Neural cell (in vitro differentiated cells): ENCODE data around the gene SUPT3H.

Source experiments
- POLR2AphosphoS5 ChIP-seq: IDR thresholded peaks from 2 replicates; pipeline ENCODE4 v1.6.1; 2012
- TF ChIP-seq, protein P1 (sequence below): fragments of 450-650 bp; IDR thresholded peaks from 2 replicates; pipeline ENCODE4 v1.5.1; 2014; ENCODE audit warnings: antibody characterized with exemption, mild to moderate bottlenecking, moderate library complexity; ENCODE audit not compliant: poor library complexity, severe bottlenecking

- TF ChIP-seq POLR2AphosphoS5: peak; percentile 55
- TF ChIP-seq, protein P1, sequence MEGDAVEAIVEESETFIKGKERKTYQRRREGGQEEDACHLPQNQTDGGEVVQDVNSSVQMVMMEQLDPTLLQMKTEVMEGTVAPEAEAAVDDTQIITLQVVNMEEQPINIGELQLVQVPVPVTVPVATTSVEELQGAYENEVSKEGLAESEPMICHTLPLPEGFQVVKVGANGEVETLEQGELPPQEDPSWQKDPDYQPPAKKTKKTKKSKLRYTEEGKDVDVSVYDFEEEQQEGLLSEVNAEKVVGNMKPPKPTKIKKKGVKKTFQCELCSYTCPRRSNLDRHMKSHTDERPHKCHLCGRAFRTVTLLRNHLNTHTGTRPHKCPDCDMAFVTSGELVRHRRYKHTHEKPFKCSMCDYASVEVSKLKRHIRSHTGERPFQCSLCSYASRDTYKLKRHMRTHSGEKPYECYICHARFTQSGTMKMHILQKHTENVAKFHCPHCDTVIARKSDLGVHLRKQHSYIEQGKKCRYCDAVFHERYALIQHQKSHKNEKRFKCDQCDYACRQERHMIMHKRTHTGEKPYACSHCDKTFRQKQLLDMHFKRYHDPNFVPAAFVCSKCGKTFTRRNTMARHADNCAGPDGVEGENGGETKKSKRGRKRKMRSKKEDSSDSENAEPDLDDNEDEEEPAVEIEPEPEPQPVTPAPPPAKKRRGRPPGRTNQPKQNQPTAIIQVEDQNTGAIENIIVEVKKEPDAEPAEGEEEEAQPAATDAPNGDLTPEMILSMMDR: peak; percentile 30
Observed at GRCh38 chr6:45377554-45378333, at the start of gene SUPT3H.
